Stimulated activated CD4-positive, alpha-beta T cell treated with anti-CD3 and anti-CD28 coated beads, Interleukin-1b, Interleukin-23, amount 100 ng/mL, for 1 hour (primary cell): ENCODE measurements around the gene C10orf53.
"Not testable (repeated sequence)": the region's sequence is repeated elsewhere in the genome, so short reads cannot be mapped to it uniquely, and the experiment has no call there.

Source experiments
- DNase-seq, 2 donors: peaks; one replicate each; pipeline ENCODE4 v3.0.0-alpha.2; 2020; ENCODE audit warnings: low read depth in 2 of 2

The C10orf53 gene

DNA sequence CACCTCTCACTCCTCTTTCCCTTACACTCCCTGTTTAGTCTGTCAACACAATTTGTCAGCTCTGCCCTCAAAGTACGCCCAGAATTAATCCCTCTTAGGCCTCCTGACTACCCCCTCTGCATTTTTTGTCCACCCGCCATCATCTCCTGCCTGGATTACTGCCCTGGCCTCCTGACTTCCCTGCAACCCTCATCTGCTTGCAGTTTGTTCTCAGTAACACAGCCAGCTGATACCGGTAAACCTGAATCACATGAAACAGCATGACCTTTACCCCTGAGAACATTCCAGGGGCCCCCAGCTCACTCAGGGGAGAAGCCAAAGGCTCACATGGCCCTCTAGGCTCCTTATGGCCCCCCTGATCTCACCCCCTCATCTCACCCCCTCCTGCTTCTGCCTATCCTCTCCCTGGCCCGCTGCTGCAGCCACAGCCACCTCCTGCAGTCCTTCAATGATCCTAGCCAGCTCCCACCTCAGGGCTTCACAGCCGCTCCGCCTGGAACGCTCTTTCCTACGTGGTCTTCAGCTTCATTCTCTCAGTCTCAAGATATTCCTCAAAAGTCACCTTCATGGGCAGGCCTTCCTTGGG is 8.9 kb downstream of the C10orf53 start:
- no peak for DNase-seq

DNA sequence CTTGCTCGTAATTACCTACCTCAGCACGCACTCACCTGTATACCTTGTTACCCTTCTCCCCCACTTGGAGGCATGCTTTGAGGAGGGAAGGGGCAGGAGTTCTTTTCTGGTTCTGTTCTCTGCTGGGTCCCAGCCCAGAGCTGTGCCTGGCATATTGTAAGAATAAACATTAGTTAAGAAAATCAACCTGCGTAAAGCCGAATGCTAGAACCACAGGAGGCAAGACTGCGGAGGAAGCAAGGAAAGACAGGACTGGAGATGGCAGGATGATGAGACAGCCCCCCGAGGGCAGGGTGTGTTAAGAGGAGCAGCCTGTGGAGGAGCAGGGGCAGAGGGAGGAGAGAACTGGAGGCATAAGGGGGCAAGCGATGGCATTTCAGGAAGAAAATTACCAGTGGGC is 9.5 kb downstream of the C10orf53 start:
- DNase-seq, result no peak

- DNase-seq, result no peak
Observed at GRCh38 chr10:49689882-49690510, 10.5 kb downstream of the C10orf53 start.

DNA sequence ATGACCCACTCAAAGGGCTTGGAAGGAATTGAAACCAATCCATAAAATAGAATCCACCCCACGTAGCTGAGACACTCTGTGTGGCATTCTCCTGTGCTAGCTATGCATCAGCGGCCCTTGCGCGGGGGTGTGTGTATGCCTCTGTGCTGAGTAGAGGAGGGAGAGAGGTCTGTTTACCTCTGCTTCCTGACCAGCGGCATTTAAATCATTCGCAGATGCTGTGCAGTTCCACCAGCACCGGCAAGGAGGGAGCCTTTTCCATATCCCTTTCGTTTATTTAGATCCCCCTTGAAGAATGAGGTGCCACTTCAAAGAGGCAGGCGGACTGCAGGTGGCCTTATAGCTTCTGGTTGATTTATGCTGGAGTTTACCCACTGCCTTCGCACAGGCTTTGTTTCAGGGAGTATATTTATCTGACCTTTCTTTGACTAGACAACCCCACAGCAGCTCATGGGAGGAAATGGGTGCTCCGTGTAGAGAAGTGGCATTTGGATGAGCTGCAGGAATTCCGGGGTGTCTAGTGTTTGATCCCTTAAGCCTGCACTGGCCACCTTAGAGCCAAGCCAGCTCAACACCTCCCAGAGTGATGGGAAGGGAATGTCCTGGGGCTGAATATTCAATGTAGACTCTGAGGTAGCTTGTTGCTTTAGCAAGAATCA is 11.4 kb downstream of the C10orf53 start:
- DNase-seq, result no peak

DNA sequence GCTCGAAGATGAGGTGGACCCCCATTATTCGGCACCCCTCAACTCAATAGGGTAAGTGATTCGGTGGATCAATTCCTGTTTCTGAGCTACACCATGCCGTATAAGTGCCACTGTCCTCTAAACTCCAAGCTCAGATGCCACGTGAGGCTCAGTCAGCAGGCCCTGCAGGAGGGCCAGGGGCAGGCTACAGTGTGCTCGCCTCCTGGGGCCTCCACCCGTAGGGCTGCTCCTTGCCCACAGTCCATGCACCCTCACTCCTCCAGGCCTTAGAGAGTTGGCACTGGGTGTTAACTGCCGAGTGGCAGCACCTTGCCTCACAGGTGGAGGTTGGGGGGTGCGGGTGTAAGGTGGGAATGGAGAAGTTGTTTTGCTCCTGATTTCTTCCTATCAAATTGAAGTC is 12.1 kb downstream of the C10orf53 start:
- no peak for DNase-seq

DNA sequence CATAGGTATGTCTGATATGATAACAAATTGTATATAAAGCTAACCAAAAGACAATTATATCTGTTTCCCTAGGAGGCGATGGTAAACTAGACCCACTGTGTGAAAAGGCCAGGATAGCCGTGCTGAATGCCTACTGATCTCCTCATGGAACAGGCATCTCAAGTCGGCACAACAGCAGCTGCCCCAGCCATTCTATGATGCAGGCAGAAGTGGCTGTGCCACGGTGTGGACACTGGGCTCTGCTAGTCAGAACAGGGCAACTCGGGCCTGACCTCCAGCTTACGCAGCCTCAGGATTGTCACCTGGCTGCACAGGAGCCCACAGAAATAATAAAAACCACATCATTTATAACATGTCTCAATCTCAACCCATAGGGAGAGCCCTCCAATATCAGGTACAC is 15.0 kb downstream of the C10orf53 start:
- DNase-seq, result no peak

- DNase-seq, result no peak
Observed at GRCh38 chr10:49696311-49696710, 16.9 kb downstream of the C10orf53 start.

DNA sequence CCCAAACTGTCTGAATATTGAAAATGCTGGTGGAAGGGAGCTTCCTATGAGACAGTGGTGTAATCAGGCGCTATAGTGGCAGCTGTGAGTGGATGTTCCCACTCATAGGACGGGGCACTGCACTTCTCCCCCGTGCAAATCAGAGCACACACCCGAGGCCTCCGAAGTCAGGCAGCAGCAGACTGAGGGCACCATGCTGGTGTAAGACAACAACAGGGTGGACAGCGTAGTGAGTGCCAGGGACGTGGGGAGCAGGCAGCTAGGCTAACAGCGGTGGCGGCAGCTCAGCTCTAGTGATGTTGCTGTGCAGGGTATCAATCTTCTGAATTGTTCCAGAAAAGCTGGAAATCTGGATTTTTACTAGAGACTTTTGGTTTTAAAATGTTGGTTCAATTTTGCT is 19.2 kb downstream of the C10orf53 start:
- DNase-seq, result no peak

GRCh38 chr10:49700211-49700610 is 20.8 kb downstream of the C10orf53 start:
- DNase-seq, result no peak

DNA sequence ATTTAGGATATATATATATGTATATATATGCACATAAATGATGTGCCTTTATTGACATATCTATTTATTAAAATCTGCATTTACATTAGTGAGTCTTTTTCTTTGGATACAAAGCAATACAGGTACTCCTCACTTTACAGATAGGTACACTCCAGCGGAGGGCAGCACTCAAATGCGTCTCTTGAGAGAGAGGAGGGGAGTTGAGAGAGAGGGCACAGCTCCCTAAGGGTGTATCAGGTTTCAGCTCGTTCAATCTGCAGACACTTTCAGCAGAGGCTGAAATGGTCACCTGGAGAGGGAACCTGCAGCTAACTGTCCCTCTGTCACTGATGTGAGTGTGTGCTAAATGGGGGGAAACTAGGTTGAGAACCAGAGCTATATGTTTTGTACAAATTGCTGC is 21.5 kb downstream of the C10orf53 start:
- no peak for DNase-seq

- no peak for DNase-seq
Observed at GRCh38 chr10:49707585-49707984, 28.1 kb downstream of the C10orf53 start.

DNA sequence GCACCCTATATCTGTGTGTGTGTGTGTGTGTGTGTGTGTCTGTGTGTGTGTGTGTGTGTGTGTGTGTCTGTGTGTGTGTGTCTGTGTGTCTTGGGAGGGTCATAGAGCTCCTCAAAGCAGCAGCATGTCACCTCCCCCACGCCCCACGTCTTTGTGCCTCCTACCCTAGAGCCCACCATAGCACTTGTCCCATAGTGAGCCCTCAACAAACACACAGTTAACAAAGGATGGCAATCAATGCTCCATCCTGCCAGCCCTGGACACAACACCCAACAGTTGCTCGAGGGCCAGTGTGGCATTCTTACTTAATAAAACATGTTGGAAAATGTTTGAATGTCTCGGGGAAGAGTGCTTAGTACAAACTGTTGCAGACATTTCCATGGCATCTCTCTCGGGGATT is 30.5 kb downstream of the C10orf53 start:
- no peak for DNase-seq

GRCh38 chr10:49710966-49711365 is 31.5 kb downstream of the C10orf53 start:
- DNase-seq, result no peak

DNA sequence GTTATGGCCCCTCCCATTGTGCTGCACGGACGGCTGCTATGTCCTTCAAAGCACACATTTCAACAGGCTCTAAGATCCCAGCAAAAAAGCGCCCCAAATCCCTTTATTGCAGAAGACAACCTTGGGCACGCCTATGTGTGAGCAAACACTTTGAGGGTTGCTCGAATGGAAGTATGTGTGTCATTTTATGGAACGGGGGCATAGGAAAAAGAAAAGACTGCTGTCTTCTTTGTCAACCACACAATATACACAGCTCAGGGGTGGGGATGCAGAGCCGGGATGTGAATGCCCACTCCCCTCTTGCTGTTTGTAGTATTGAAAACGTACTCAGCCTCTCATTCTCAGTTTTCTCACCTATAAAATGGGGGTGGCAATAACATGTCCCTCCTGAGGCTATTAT is 32.0 kb downstream of the C10orf53 start:
- DNase-seq, result no peak

DNA sequence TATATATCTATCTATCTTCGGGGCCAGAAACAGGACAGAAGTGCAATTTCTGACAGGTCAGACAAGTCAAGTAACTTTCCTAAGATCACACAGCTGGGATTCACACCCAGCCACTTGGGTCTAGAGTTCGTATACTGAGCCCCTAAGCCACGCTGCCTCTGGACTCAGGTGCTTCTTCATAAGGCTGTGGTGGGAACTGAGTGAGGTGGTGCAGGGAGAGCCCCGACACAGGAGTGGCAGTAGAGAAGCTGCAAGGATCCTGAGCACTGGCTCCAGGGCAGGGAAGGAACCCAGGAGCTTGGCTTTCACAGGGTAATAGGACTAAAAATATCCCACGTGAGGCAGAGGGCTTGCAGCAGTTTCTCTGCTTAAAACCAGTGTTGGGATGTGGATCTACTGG is 33.8 kb downstream of the C10orf53 start:
- no peak for DNase-seq

- DNase-seq, result not testable (repeated sequence)
Observed at GRCh38 chr10:49715157-49715556, 35.7 kb downstream of the C10orf53 start.

DNA sequence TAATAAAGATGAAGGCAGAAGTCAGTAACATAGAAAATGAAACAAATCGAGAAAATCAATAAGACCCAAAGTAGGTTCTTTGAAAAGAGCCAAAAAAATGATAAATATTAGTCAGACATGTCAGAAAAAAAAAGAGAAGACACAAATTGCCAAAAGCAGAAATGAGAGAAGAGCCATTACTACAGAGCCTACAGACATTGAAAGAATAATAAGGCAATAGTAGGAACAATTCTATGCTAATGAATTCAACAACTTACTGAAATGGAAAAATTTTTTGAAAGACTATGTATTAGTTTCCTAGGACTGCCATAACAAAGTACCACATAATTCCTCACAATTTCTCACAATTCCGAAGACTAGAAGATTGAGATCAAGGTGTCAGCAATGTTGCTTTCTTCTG is 47.1 kb downstream of the C10orf53 start:
- DNase-seq, result no peak

DNA sequence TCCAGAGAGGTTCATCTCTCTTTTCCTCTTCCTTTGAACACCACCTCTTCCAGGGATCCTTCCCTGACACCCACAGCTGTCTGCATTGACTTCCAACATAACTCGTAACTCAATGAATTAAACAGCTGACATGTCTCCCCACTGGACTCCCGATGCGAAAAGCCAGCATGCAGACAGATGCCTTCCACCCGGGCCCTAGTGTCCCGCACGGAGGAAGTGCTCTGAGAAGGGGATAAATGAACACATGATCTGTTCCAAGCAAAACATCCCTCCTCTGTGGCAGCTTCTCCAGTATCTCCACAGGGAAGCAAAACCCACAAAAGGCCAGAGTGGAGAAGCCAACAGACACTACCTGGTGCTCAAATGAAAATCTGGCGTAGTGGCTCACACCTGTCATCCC is 54.4 kb downstream of the C10orf53 start:
- DNase-seq, result no peak

DNA sequence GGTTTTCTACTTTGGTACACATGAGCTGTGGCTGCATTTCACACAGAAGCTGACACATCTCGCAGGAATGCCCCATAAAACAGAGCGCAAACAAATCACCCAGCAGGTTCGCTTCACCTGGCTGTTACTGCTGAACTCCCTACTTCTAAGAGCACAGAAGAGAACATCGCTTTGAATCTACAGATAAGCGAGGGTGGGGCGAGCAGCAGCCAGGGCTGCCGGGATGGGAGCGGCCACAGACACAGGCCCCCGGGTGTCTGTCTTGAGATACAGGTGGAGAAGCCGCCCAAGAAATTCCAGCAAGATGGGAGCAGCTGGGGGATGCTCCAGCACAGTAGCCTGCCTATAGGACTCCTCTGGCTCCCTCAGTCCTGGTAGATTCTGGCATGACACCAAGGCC is 55.2 kb downstream of the C10orf53 start:
- no peak for DNase-seq

- DNase-seq, result no peak
Observed at GRCh38 chr10:49735161-49735560, 55.7 kb downstream of the C10orf53 start.

- DNase-seq, result no peak
Observed at GRCh38 chr10:49735848-49736563, 56.6 kb downstream of the C10orf53 start.

DNA sequence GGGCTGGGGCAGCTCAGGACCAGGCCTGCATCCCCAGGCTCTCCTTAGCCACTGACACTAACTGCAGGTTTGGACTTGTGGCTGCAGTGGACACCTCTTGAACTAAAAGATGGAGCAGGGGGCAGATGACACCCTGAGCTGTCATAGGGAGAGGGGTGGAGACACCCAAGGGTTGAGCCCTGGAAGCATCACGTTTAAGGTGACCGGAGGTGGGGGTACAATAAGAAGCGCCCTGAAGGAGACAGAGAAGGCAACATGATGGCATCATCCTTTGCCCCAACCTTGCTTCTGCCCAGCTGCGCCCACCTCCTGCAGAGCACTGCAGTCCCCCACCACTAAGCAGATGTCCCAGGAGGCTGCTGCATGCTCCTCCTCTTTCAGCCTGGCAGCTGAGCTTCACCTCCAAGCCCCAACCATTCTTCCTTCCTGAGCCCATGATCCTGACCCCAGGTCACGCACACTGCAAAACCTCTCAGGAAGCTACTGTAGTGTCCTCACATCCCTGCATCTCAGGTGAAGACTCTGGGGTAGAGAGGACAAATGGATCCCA is 57.2 kb downstream of the C10orf53 start:
- no peak for DNase-seq
